RWPE1 (cell line): ENCODE data around the gene ABLIM2.
A peak's percentile ranks its signal among the peaks of the same experiment; 100 is the strongest.

Source experiments
- CTCF ChIA-PET: fragments of 350-600 bp; sonication (Branson Sonifier 250); formaldehyde crosslinking; extraction: SDS; loops from one replicate; lab custom pipeline; 2021; lab: Yijun Ruan, JAX
- POLR2A ChIA-PET: fragments of 400-600 bp; formaldehyde crosslinking; extraction: SDS; loops from one replicate; lab custom pipeline; 2020; ENCODE audit warnings: antibody characterized with exemption; ENCODE audit not compliant: low non-redundant PET; lab: Yijun Ruan, JAX
- DNase-seq: peaks from one replicate; pipeline ENCODE4 v3.0.0; 2012; ENCODE audit warnings: low spot score
- H3K27ac ChIP-seq: fragments of 450-650 bp; 2 replicates; pipeline ENCODE4 v1.5.1; 2017
- CTCF ChIP-seq: fragments of 450-650 bp; conservative IDR thresholded peaks from 2 replicates; pipeline ENCODE4 v1.5.1; 2017; ENCODE audit warnings: low read depth, mild to moderate bottlenecking

The ABLIM2 gene

GRCh38 chr4:8102831-8103230 is 55.8 kb downstream of the ABLIM2 start:
- peak overlapping the region; percentile 95; the same call in 1 of the 2 replicates for H3K27ac ChIP-seq
- no peak for TF ChIP-seq CTCF
- DNase-seq, result no peak
- CTCF ChIA-PET, result interaction anchor here (0.6 kb wide), 1 partner anchor 809 kb away, joined by 3 read pairs; no protein-coding TSS in a partner anchor
- POLR2A ChIA-PET, result no interaction called here

GRCh38 chr4:8102076-8102355 is 56.6 kb downstream of the ABLIM2 start:
- CTCF ChIA-PET, result no interaction called here
- TF ChIP-seq CTCF, result no peak
- peak overlapping the region; percentile 95 for H3K27ac ChIP-seq
- POLR2A ChIA-PET, result no interaction called here
- DNase-seq, result no peak

GRCh38 chr4:8101213-8102075 is 57.2 kb downstream of the ABLIM2 start:
- ChIA-PET POLR2A (no interaction called here), CTCF (no interaction called here)
- H3K27ac ChIP-seq, result peak overlapping the region; percentile 95
- peak; percentile 71 for DNase-seq
- no peak for TF ChIP-seq CTCF

GRCh38 chr4:8099981-8100464 is 58.6 kb downstream of the ABLIM2 start:
- CTCF ChIA-PET, result no interaction called here
- peak overlapping the region; percentile 95 for H3K27ac ChIP-seq
- no peak for TF ChIP-seq CTCF
- no peak for DNase-seq
- POLR2A ChIA-PET, result no interaction called here

GRCh38 chr4:8098506-8098905 is 60.1 kb downstream of the ABLIM2 start:
- ChIA-PET POLR2A (no interaction called here), CTCF (no interaction called here)
- no peak for DNase-seq
- TF ChIP-seq CTCF, result no peak
- peak overlapping the region; percentile 95 for H3K27ac ChIP-seq

- no peak for DNase-seq
- POLR2A ChIA-PET, result no interaction called here
- CTCF ChIA-PET, result no interaction called here
- TF ChIP-seq CTCF, result no peak
- H3K27ac ChIP-seq, result peak overlapping the region; percentile 24
Measured at GRCh38 chr4:8097721-8098345, 60.8 kb downstream of the ABLIM2 start.
